GM19372 (cell line): Measurements from ENCODE around the gene CNGB1.

Experiments
- ATAC-seq: cut with Tn5 transposase; IDR thresholded peaks from one replicate; pipeline ENCODE4 v1.9.1; 2021; ENCODE audit warnings: mild to moderate bottlenecking, low read depth, moderate library complexity; ENCODE audit not compliant: unreplicated experiment

The CNGB1 gene

DNA sequence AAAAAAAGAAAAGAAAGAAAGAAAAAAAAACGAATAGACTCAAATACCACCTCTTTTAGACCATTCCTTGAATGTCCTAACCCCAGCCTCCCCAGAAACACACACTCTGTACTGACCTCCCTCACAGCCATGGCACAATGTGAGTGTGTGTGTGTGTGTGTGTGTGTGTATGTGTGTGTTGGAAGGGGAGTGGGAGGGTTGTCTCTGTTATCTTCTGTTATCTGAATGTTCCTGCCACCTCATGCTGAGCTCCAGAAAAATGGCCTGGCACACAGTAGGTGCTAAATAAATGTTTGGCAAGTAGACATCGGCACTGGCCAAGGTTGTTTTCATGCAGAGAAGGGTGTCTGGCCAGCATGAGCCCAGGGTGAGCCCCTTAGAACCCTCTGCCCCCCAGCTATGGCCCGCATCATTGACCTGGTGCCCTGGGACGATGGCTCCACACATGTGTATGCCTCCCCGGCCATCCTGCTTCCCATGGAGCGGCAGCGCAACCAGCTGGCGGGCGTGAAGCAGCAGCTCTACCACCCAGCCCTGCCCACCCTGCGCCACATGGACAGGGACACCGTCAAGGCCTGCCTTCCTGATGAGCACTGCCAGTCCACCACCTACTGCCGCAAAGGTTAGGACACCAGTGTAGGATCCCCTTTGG is 6.6 kb upstream of the CNGB1 start:
- ATAC-seq, result no peak

DNA sequence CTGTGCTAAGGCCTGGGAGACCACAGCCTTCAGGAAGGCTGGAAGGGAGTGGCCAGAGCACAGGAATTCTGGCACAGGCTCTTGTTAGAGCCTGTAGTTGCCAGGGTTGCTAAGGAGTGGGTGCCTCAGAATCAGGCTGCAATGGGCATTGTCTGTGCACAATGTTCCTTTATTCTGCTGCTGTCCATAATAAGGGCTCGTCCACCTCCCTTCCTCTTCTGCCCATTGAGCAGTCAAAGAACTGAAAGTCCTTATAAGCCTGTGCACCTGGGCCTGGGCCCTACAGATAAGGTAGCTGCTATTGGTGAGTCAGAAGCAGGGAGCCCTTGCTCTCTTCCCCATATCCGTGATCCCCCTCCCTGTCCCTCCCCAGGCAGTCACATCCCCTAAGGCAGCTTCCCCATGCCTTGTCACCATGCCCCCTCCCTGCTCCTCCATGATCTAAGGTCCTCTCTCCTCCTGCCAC is 5.4 kb upstream of the CNGB1 start:
- ATAC-seq, result no peak

DNA sequence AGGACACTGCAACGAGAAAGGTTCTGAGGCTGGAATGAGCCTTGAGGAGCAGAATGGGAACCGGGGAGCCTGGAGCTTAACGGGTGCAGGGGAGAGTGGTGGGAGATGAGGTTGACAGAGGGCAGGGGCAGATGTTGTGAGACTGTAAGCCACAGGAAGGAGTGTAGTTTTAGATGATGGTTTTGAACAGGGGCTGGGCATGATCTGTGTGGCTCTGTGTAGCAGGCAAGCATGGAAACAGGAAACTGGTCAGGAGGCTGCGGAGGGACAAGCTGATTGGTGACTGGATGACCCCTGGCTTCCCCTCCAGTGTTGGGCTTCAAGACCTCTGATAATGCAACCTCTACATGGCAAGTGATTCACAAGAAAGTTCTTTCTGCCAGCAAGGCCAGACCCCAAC is 1.4 kb upstream of the CNGB1 start:
- ATAC-seq, result no peak

DNA sequence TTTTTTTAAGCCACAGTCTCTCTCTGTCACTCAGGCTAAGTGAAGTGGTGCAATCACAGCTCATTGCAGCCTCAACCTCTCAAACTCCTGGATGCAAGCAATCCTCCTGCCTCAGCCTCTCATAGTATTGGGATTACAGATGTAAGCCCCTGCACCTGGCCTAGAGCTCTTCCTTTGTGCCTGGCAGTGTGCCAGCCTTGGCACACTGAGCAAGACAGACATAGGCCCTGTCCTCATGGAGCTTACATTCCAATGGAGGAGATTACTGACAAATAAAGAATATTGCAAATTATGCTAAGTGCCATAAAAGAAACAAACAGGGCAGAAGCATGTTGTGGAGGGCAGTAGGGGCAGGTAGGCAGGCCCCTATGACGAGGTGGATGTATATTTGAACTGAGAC is 920 bp upstream of the CNGB1 start:
- no peak for ATAC-seq

DNA sequence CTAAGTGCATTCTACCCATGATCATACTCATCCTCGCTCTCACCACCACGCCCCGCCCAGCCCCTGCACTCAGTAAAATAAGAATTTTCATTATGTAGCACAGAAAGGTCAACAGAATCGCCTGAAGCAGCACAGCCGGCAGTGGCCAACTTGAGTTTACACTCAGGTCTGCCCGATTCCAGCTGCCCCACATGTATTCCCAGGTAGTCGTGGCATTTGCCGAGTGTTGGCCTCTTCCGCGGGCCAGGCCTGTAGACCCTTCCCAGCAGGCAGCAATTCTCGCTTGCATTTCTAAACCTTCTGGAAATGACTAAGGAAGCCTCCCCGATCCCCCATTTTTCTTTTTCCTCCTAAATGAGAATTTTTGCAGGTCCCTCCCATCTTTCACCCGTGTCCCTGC is 609 bp downstream of the CNGB1 start:
- no peak for ATAC-seq

DNA sequence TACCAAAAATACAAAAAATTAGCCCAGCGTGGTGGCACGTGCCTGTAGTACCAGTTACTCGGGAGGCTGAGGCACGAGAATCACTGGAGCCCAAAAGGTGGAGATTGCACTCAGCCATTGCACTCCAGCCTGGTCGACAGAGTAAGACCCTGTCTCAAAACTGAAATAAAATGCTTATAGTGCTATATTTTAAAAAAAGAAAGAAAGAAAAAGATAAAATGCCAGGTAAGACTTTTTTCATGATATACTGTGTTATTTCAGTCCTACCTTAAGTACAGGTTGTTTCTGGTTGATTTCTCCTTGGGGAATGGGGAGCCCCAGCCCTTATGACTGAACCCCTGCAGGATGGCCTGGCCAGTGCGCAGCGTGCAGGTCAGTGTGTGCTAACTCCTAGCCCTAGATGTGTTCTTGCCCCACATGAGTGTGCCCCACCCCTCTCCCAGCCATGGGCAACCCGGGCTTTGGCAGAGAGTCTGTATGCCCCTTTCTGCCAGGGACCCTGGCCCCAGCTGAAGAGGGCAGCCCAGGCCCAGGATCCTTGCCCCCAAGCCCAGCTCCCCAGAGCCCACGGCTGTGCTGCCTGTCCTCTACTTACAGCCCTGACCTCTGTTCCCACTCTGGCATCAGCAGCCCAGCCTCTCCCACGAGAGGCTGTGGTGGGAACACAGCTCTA is 1.3 kb downstream of the CNGB1 start:
- ATAC-seq, result no peak

DNA sequence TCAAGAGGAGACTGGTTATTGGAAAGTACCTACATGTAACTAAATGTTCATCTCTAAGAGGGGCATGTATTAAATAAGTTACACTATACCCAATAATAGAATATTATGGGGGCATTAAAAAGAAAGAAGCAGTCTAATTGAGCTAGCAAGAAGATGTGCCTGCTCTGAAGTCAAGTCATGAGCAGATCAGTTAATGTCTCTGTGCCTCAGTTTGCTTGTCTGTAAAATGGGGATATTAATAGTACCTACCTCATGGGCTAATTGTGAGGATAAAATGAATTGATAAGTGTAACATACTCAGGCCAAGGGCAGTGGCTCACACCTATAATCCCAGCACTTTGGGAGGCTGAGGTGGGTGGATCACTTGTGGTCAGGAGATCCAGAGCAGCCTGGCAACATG is 3.0 kb downstream of the CNGB1 start:
- ATAC-seq, result no peak

DNA sequence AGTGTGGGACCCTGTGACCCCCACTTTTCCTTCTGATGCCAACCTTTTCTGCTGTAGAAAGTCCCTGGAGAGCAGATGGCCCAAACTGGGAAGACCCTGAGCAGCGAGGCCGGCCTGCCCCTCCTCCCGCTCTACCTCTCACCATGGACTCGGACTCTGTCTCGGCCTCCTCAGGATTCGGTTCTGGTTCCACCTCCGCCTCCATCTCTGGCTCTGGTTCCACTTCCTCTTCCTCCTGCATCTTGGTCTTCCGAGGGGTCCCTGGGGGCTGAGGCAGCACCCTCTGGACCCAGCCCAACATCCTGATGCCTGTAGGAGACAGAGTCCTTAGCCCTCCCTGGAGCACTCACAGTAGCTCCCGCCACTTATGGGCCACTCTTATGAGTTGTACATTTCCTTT is 3.9 kb downstream of the CNGB1 start:
- no peak for ATAC-seq

DNA sequence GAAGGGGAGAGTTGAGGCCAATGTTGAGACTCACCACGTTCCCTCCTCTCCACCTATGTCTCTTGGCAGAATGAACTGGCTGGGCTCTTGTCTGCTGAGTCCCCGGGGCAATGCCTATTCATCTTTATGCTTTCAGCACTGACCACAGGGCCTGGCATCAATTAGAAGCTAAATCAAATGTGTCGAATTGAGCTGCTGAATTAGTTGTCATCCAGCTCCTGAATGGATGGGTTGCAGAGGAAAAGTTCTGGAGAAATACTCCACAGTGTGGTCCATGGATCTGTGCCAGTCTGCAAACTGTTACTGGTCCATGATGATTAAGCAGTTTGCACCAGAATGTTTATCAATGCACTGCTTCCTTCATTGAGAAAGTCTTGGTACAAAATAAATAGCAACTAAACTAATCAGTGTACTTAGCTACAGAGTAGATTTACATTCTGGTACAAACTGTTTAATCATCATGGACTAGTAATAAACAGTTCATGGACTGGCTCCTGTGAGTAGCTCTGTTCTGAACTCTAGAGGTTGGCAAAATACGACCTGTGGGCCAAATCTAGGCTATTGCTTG is 4.6 kb downstream of the CNGB1 start:
- no peak for ATAC-seq

DNA sequence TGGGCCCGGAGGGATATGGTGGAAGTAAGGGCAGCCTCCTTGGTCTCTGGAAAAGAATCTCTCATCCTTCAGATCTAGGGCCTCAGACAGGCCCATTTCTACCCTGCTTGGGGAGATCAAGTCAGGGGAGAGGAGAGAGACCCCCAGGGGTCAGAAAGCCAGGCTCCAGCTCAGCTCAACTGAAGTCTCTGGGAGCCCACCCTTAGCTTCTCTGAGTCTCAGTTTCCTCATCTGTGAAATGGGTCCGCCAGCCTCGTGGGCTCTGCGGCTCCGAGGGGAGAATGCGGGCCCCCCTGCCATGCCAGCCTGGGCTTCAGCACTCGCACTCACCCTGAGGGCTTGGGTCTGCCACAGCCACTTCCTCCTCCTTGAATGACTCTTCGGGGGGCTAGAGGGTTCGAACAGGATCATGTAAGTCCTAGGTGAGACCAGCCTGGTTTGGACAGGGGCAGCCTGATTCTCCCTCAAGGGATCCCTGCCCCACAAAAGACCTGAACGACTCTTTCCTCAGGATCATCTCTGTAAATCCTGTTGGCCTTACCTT is 6.7 kb downstream of the CNGB1 start:
- no peak for ATAC-seq

DNA sequence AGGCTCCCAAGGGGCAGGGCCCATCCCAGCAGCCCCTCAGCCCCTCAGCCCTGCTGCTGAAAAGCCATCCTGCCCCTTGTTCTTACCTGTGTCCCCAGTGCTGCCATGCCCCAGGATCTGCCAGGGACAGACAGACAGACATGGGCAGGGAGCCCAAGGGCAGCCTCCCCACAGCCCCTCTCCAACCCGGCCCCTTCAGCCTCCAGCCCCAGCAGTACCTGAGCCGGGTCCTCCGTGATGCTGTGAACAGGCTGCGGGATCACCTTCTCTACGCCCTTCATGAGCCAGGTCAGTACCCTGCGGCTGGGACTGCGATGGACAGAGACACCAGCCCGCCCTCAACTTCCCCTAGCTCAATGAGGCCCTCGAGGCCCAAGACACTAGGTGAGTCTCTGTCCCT is 8.2 kb downstream of the CNGB1 start:
- ATAC-seq, result no peak

DNA sequence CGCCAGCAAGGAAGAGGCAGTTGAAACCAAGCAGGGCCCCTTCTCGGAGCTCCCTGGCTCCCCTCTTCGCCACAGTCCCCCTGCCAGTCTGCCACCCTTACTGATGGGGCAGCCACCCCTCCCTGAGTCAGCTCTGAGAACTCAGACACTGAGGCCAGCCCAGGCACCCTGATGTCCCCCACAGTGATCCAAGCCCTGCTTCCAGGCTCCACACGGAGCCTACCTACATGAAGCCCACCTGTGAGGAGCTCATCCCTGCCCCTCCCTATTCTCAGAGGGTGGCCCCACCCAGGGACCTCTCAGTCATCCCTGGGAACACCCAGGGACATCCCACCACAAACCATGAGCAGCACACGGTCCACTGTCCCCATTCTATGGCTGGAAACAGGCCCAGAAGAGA is 8.9 kb downstream of the CNGB1 start:
- no peak for ATAC-seq

DNA sequence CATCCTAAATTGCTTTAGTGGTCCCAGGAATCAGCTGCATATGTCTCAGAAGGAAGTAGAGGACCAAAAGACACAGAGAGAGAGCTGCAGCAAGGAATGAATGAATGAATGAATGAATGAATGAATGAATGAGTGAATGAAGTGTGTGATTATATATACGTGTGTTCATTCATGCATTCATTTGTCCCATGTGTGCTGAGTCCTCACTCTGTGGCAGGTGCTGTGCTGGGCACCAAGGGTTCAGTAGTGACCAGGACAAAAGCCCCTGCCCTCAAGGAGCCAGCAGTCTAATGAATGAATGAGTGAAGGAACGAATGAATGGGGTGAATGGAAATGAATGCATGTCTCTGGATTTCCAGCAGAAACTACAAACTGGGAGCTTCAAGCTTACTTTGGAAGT is 9.4 kb downstream of the CNGB1 start:
- no peak for ATAC-seq

DNA sequence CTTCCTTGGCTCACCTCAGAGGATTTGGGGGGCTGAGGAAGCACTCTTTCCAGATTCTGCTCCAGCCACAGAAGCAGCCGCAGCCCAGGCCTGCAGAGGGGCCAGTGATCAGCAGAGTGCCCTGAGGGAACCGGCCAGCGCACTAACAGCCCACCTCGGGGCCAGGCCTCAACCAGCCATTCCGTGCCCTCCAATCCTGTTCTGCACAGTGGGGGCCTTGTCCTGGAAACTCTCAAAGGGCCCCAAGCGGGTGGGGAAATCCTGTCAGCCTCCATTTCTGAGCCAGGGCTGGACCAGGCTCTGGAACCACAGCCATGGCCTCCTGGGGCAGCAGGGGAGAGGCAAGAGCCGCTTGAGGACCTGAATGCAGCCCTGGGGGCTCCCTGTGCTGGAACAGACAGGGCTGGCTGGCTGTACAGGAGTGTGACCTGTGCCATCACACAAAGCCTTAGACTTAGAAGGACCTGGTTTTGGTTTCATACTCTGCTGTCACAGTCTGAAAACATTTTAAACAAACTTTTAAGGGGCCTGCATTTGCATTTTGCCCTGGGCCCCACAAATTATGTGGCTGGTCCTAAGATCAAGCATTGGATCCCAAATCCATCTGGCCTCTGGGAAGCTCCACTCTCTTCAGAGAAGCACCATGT is 10.0 kb downstream of the CNGB1 start:
- no peak for ATAC-seq

DNA sequence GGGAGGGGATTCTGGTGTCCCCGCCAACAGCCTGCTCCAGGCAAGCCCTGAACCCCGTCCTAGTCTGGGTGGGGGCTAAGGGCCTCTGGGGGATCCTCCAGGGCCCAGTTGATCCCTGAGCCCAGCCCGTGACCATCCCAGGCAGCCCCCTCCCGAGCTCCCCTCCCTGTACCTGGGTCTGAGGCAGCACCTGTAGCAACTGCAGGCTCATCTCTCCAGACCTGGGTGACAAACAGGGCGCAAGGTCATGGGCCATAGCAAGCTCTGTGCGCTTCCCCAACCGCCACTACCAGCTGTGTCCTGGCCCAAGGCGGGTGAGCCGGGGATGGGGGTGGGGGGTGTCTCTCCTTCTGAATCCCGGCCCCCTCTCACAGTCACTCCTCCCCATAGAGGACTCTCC is 10.6 kb downstream of the CNGB1 start:
- no peak for ATAC-seq

DNA sequence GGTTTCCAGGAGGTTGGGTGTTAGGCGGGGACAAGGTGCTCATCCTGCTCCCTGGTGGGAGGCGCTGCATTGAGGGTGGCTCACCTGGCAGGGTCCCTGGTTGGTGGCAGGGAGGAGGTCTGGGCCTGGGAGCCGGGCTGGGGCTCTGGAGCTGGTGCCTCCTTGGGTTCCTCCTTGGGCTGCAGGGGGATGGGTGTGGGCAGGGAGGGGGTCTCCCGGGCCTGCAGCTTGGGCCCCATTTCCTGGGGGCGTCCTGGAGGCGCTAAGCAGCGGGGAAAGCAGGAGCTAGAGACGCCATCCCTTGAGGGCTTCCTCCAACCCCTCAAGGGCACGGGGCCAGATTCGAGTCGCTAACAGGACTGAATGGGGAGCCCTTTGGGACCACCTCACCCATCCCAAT is 11.1 kb downstream of the CNGB1 start:
- ATAC-seq, result no peak

DNA sequence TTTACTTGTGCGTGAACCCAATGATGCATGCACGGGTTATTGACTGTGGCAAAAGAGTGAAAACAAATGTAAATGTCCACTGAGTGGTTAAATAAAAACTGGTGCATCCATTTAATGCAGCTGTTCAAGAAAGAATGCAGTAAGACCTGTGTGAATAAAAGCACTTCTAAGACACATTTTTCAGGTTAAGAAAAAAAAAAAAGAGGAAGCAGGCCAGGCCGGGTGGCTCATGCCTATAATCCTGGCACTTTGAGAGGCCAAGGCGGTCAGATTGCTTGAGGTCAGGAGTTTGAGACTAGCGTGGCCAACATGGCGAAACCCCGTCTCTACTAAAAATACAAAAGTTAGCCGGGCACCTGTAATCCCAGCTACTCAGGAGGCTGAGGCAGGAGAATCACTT is 11.8 kb downstream of the CNGB1 start:
- no peak for ATAC-seq

DNA sequence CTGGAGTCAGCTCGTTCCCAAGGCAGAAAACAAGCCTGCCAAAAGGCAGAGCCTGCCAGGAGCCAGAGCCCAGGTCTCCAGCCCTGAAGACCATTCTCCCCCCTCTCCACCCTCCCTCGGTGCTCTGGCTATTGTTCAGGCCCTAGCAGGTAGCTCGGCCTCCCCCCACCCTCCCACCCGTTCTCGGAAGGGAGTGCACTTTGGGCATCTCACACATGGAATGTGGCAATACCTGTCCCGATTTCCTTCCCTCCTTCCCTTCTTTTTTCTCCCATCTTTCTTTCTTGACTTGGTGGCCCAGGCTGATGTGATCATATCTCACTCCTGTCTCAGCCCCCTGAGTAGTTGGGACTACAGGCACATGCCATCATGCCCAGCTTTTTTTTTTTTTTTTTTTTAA is 12.4 kb downstream of the CNGB1 start:
- no peak for ATAC-seq

DNA sequence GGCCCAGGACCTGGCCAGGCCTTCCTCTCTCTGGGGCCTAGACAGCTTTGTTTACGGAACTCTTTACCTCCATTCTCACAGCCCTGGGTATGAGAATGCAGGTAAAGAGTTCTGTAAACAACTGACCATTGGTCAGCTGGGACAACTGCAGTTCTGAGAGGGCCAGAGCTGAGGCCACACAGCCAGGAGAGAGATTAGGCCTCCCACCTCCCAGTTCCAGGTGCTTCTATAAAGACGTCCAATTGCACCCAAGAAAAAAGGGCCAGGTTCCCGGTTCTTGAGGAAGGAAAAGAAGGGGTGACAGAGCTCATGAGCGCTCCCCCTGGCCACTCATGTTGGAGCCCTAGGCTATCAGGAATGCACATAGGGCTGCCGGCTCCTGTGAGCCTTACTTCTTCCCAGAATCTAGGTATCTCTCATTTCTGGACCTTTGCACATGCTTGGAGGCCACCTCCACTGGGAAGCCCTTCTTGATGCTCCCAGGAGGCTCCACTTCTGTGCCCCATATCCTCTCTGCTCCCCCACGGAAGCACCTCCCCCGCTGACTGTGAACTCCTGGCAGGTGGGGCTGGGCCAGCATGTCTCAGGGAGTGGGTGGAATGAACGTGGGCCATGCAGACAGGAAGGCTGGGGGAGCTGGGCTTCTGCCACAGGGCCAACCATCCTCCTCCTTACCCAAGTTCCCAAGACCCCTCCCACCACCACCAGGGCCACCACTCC is 13.1 kb downstream of the CNGB1 start:
- ATAC-seq, result no peak

DNA sequence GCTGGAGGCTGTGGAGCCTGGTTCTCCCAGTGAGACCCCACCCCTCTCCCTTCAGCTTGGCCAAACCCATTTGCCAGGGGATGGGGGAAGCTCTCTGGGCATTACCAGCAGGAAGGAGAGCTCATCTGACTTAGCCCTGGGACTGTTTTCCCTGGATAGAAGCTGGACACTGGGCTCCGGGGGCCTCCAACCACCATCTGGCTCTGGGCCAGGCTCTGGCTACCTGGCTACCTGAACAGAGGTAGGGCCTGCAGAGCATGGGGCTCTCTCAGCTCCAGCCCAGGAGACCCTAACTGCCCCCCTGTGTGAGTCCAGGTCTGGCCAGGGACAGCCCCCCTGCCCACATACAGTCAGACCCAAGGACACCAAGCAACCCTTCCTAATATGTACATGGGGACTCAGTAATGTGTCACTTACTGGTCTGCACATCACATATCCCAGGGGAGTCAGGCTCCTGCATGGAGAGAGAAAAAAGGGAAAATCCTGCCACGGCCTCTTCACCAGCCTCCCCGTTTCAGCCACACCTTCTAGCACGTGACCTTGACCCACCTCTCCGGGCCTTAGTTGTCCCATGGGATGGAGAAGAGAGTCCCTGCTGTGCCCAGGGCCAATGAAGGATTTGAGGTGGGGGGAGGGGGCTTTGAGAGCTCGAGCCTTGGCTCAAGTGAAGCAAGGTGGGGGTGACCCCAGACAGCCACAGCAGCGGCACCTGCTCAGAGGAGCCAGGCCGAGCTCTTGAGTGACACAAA is 13.8 kb downstream of the CNGB1 start:
- no peak for ATAC-seq
